AG04449 (cell line): ENCODE results near the gene EMC9.

Source experiments
- CTCF ChIA-PET: fragments of 350-600 bp; formaldehyde crosslinking; extraction: SDS; loops from one replicate; lab custom pipeline; 2021; ENCODE audit warnings: antibody characterized with exemption; lab: Yijun Ruan, JAX
- POLR2A ChIA-PET: fragments of 400-600, 350-600 bp; formaldehyde crosslinking; extraction: SDS; loops from one replicate; lab custom pipeline; 2020; ENCODE audit warnings: antibody characterized with exemption, inconsistent platforms; lab: Yijun Ruan, JAX
- DNase-seq: peaks from one replicate; pipeline ENCODE4 v3.0.0-alpha.2; 2010; ENCODE audit warnings: low read depth, low spot score
- H3K4me3 ChIP-seq: 2 replicates; pipeline ENCODE4 v1.5.1; 2011; ENCODE audit warnings: low read depth, mild to moderate bottlenecking, control low read depth, low read length
- TF ChIP-seq, protein P1 (sequence below): IDR thresholded peaks from one replicate; pipeline ENCODE4 v1.5.1; 2011; ENCODE audit warnings: mild to moderate bottlenecking, moderate library complexity, low read length, control low read depth, inconsistent platforms; ENCODE audit not compliant: insufficient read depth; ENCODE audit errors: missing control alignments

Gene EMC9

DNA sequence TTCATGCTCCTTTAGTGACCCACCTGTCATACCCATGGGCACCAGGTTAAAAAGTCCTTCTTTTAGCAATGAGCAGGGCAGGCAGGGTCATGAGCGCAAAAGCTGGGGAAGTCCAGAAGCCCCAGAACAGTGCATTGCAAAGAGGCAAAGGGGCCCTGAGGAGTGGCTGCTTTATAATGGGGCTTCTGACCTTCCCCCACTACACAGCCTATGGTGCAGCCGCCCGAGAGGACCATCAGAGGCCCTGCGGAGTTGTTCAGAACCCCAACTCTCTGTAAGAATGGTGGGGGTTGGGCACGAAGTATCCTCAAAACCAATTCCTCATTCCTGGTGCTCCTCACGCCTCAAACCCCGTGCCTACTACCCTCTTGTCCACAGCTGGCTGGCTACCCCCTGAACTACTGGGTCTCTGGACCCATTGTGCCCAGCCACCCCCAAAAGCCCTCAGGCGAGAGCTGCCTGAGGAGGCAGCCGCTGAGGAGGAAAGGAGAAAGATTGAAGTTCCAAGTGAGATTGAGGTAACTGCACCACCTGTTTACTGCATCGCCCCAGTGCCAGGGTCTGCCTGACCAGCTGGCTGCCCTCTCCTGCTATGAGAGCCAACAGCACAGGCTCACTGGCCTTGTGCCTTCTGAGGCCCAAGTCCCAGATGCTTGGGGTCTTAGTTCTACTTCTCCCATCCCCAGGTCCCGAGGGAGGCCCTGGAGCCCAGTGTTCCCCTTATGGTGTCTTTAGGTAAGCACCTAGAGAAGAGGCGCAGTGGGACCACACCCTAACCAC, 37.2 kb upstream of the EMC9 start:
- ChIA-PET POLR2A (no interaction called here), CTCF (interaction anchor here (1.1 to 3.3 kb wide), 2 partner anchors 18 to 118 kb away, joined by 3 to 18 read pairs; partner anchors contain the start of gene IRF9)
- no peak for DNase-seq
- TF ChIP-seq, protein P1, sequence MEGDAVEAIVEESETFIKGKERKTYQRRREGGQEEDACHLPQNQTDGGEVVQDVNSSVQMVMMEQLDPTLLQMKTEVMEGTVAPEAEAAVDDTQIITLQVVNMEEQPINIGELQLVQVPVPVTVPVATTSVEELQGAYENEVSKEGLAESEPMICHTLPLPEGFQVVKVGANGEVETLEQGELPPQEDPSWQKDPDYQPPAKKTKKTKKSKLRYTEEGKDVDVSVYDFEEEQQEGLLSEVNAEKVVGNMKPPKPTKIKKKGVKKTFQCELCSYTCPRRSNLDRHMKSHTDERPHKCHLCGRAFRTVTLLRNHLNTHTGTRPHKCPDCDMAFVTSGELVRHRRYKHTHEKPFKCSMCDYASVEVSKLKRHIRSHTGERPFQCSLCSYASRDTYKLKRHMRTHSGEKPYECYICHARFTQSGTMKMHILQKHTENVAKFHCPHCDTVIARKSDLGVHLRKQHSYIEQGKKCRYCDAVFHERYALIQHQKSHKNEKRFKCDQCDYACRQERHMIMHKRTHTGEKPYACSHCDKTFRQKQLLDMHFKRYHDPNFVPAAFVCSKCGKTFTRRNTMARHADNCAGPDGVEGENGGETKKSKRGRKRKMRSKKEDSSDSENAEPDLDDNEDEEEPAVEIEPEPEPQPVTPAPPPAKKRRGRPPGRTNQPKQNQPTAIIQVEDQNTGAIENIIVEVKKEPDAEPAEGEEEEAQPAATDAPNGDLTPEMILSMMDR, result no peak
- H3K4me3 ChIP-seq, result no peak overlapping the region

DNA sequence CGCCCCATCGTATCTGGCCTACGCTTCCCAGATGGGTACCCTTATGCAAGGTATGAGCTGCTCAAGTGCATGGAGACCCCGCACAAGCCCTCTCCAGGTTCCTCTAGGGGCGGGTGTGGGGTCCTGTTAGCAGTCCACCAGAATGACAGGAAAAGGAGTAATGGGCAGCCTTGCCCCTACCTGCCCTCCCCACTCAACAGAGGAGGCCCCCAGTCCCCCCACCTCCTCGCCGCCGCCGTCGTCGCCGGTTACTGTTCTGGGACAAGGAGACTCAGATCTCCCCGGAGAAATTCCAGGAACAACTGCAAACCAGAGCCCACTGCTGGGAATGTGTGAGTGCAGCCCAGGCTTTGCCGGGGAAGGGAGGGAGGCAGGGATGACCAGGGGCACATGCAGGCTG, 36.5 kb upstream of the EMC9 start:
- DNase-seq, result no peak
- ChIA-PET POLR2A (interaction anchor here (0.8 kb wide), 1 partner anchor 8 kb away, joined by 3 read pairs; no protein-coding TSS in a partner anchor), CTCF (interaction anchor here (1.3 kb wide), 1 partner anchor 17 kb away, joined by 7 read pairs; the partner anchor contains the start of gene IRF9)
- TF ChIP-seq, protein P1, result no peak
- H3K4me3 ChIP-seq, result no peak overlapping the region

DNA sequence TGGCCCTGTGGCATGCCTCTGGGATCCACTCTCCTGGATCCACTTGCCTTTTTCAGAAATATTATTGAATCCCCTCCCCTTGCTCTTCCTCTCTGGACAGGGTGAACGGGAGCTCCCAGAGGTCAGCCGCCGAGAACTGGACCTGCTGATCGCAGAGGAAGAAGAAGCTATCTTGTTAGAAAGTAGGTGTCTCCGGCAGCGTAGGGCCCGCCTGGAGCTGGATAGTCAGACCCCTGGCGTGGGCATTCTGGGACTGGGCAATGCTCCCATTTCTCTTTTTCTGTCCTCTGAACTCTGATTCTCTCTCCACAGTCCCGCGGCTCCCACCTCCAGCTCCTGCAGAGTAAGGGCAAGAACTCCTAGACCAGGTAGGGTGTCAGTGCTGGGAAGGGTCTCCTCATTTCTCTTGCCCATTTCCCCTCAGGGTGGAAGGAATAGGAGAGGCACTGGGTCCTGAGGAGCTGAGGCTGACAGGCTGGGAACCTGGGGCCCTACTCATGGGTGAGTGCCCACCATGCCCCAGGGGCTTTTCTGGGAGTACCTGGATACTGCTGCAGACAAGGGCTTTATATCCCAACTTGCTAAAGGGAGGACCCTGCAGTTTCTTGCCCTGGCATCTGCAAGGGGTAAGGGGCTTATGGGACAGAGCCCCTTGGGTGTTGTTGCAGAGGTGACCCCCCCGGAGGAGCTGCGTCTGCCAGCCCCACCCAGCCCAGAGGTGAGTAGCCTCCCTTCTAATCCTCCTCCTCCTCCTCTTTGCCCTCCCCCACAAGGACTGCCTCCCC, 35.8 kb upstream of the EMC9 start:
- H3K4me3 ChIP-seq, result no peak overlapping the region
- ChIA-PET POLR2A (interaction anchor here (0.8 kb wide), 1 partner anchor 9 kb away, joined by 3 read pairs; no protein-coding TSS in a partner anchor), CTCF (interaction anchor here (1.2 to 1.3 kb wide), 2 partner anchors 16 to 119 kb away, joined by 3 to 7 read pairs; partner anchors contain the start of gene IRF9)
- TF ChIP-seq, protein P1, result no peak
- no peak for DNase-seq

DNA sequence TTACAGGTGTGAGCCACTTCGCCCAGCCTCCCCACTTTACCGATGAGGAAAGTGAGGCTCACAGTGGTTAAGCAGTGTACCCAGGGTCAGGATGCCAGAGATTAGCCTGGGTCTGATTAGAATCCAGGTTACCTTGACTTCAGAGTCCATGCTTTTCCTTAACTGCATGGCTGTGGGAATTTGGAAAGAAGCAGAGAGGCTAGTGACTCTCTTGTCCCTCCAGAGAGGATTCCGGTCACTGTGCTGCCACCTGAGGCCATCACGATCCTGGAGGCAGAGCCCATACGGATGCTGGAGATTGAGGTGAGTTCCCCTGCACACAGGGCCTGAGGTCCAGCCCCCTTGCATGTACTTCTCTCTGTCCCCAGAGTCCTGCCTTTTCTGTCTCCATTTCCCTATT, 35.2 kb upstream of the EMC9 start:
- DNase-seq, result no peak
- TF ChIP-seq, protein P1, result no peak
- H3K4me3 ChIP-seq, result no peak overlapping the region
- ChIA-PET POLR2A (no interaction called here), CTCF (interaction anchor here (1.2 to 1.3 kb wide), 2 partner anchors 16 to 118 kb away, joined by 3 to 7 read pairs; partner anchors contain the start of gene IRF9)

DNA sequence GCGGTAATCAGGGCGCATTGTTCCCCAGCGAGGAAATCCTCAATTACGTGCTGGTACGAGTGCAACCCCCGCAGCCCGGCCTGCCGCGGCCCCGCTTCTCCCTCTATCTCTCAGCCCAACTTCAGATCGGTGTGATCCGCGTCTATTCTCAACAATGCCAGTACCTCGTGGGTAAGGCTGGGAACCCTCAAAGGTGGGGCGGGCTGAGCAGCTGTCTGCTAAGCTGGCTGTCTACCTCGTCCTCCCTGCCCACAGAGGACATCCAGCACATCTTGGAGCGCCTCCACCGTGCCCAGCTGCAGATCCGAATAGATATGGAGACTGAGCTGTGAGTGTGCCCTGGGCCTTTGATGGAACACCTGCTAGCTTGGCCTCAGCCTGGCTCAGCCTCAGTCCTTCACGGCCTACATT, 31.5 kb upstream of the EMC9 start:
- ChIA-PET CTCF (interaction anchor here (1.0 to 2.5 kb wide), 2 partner anchors 7 to 12 kb away, joined by 3 to 23 read pairs; partner anchors contain the start of gene IRF9), POLR2A (interaction anchor here (1.5 kb wide), 1 partner anchor 11 kb away, joined by 5 read pairs; the partner anchor contains the start of gene IRF9)
- TF ChIP-seq, protein P1, result no peak
- DNase-seq, result no peak
- no peak overlapping the region for H3K4me3 ChIP-seq
